Endometrium (tissue), 2 donors: ENCODE measurements around the gene SPRR1A.

ENCODE experiments used
- FAIRE-seq: peaks from 2 replicates; lab custom pipeline; 2012; peaks lifted over from hg19 to GRCh38; lab: Jason Lieb, UNC
- donor health status: control.
- donor health status: control.

The SPRR1A gene

GRCh38 chr1:153030895-153031294 is 47.0 kb downstream of the SPRR1A start, which contains the start of gene SPRR1B:
TSS of gene SPRR1B (plus strand) at chr1:153031203. CDS start at chr1:153032346, 1,143 bp downstream.
- FAIRE-seq, result no peak

DNA sequence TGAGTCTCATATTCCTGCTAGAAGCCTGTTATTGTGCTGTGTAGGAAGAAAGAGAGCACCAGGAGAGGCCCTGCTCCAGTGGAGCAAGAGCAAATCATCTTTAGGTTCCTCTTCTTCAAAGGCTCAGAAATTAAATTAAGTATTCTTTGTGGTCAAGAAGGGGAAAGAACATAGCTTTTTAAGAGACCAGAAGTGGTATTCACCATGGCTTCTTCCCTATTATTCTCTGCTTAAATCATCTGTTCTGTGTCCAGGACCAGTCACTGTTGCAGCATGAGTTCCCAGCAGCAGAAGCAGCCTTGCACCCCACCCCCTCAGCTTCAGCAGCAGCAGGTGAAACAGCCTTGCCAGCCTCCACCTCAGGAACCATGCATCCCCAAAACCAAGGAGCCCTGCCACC is 48.2 kb downstream of the SPRR1A start:
- no peak for FAIRE-seq

DNA sequence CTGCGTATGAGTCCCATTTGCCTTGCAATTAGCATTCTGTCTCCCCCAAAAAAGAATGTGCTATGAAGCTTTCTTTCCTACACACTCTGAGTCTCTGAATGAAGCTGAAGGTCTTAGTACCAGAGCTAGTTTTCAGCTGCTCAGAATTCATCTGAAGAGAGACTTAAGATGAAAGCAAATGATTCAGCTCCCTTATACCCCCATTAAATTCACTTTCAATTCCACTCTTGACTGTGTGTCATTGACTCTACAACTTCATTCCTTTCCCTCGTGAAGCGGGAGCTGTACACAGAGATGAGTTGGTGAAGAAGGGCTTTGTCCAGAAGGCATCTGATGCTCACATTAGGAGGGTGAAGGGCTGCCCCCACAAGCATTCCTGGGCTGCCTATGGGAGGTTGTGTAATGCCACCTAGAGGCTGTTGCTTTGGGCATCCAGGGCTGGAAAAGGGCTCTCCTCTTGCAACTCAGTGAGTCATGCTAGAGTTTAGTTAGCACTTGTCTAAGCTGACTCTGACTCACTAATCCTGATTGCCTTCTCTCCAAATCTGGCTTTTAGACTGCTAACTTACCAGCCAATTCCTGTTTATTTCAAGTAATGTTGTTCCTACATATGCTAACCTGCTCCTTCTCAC is 48.9 kb downstream of the SPRR1A start:
- FAIRE-seq, result no peak

DNA sequence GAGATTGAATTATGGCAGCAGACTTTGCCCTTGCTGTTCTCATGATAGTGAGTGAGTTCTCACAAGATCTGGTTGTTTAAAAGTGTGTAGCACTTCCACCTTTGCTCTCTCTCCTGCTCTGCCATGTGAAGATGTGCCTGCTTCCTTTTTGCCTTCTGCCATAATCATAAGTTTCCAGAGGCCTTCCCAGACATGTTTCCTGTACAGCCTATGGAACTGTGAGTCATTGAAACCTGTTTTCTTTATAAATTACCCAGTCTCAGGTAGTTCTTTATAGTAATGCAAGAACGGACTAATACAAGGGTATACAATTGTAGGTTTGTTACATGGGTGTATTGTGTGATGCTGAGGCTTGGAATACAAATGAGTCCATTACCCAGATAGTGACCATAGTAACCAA is 51.3 kb downstream of the SPRR1A start:
- FAIRE-seq, result no peak
